Left renal cortex interstitium (tissue), 4 donors: ENCODE data around the gene OR5H1. TPM values are rescaled to one million over a fixed set of nuclear protein-coding genes. Genes with fewer than 3 reads are reported as not detected.
"Not testable (repeated sequence)": the region's sequence is repeated elsewhere in the genome, so short reads cannot be mapped to it uniquely, and the experiment has no call there.

Experiments used
- DNase-seq, 4 donors: peaks; one replicate each; pipeline ENCODE4 v3.0.0-alpha.2; 2013; ENCODE audit warnings: low read depth in 4 of 4, low spot score in 2 of 4, missing footprints in 1 of 4
- polyA plus RNA-seq, 4 donors: library from polyadenylated mRNA; unstranded; fragments of 120-200 nt; gene quantifications; one replicate each; pipeline ENCODE4 v1.2.1, GENCODE V29; 2013; ENCODE audit not compliant: insufficient read length in 4 of 4

OR5H1 gene
- polyA plus RNA-seq: under 1 TPM in 2 of 4 donors, not detected in 2; 0.03 to 0.05 TPM

GRCh38 chr3:98130421-98130820 is at the start of gene OR5H1:
TSS of gene OR5H1 (plus strand) at chr3:98130721. CDS start at chr3:98132698, 1,977 bp downstream.
- no peak for DNase-seq

DNA sequence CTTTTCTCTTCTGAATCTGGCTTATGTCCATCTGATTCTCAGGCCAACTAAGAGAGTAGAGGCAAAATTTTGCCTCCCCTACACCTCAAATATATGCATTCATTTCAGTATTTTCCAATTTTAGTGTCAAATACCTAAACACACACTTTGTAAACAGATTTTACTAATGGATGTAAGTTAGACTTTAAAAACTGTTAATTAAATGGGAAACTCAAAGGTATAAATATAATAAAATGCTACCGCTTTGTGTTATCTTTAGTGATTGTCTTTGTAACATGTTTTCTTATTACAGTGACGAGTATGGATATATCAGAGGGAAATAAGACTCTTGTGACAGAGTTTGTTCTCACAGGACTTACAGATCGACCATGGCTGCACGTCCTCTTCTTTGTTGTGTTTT is 43.6 kb upstream of the OR5H1 start, which contains the start of gene OR5AC2:
Gene OR5AC2 (plus strand): TSS at position 301 of the 400 bp plus-strand sequence. CDS start 0 bp downstream, at position 301.
- no peak for DNase-seq

DNA sequence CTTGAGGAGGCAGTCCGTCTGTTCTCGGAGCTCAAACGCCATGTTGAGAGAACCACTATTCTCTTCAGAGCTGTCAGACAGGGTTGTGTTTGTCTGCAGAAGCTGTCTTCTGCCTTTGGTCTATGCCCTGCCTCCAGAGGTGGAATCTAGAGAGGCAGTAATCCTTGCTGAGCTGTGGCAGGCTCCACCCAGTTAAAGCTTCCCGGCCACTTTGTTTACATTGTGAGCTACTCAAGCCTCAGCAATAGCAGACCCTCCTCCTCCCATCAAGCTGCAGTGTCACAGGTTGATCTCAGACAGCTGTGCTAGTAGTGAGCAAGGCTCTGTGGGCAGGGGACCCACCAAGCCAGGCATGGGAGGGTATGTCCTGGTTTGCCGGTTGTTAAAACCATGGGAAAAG is 34.6 kb upstream of the OR5H1 start:
- no peak for DNase-seq

DNA sequence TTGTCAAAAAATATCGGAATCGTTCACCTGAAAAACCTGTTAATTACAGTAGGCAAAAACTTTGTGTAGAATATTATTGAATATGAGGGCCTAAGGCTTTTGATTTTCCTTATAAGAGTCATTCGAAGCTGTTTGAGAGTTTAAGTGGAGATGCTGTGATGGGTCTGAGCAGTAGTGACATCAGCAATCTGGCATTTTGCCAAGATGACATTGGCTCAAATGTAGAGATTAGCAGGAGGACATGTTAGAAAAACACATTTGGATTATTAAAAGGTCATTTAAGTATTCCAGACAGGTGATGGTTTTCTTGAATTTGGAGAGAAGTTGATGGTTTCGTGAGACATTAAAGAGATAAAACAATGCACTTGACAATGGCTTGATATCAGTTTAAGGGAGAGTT is 30.7 kb upstream of the OR5H1 start:
- no peak for DNase-seq

DNA sequence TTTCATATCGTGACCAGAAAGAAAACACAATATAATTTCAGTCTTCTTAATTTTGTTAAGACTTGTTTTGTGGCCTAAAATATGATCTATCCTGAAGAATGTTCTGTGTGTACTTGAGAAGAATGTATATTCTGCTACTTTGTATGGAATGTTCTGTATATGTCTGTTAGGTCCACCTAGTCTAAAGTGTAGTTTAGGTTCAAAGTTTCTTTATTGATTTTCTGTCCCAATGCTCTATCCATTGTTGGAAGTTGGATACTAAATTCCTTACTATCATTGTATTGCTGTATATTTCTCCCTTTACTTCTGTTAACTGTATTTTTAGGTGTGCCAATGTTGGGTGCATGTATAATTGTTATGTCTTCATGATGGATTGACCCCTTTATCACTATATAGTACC is 22.4 kb upstream of the OR5H1 start:
- DNase-seq: no peak

DNA sequence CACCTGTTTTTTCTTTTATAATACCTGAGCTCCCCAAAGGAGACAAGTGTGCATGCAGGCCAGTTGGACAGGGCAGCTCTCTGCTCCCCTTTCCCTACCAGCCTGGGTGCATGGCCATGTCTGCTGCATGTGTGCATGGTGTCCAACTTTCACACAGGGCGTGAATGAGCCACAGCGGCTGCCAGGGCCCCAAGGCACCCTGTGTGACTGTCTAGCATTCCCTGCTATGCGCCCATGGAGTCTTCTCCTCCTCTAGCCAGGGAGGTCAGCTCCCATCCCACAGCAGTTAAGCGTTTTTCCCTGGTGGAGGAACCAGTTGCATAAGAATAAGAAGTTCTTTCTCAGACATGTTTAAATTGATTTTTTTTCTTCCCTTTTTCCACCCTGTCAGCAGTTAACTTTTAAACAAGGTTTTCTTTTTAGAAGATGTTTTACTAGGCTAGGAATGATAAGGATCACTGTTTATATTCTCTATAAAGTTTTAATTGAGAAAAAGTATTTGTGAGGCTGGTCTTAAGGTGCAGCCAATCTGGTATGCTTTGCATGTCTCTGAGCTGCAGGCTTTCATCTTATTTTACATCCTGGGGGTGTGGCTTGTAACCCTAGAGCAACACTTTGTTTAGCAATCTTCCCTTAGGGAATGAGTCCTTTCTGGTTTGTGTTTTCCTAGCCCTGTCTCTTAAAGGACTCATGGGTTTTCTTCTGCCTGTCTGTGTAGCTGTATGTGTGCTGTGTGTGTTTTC is 20.5 kb upstream of the OR5H1 start:
- no peak for DNase-seq

DNA sequence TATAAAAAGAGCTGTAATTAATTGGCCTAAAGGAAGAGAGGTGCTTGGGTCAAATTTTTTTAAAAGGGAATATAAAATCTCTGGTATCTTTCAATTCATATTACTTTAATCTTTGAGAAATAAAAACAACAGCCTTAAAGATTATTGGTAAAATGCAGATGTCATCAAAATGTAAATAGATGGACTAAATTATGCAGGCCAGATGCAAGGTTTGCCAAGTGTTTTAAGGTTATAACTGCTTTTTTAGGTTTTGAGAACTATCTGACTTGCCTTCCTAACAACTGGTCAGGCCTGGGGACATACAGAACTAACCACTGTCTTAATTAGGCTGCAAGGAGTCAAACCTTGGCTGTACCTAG is 20.0 kb upstream of the OR5H1 start:
- no peak for DNase-seq

DNA sequence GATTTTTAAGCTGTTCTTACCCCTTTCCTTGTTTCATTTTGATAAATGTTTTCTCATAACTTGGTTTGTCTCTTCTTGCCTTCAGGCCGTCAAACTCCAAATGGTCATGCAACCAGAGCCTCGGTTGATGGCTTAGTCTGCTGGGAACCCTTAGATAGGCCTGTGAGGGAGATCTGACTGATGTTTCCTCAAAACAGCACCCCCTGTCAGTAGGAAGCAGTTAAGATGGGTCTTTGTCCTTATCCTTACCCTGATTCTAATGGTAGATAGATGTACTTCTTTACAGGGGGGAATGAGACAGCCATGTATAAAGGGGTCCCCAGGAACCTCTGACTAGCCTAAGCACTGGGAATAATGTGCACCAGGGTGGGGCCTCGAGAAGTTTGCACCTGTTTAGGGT is 16.3 kb upstream of the OR5H1 start:
- DNase-seq: no peak

DNA sequence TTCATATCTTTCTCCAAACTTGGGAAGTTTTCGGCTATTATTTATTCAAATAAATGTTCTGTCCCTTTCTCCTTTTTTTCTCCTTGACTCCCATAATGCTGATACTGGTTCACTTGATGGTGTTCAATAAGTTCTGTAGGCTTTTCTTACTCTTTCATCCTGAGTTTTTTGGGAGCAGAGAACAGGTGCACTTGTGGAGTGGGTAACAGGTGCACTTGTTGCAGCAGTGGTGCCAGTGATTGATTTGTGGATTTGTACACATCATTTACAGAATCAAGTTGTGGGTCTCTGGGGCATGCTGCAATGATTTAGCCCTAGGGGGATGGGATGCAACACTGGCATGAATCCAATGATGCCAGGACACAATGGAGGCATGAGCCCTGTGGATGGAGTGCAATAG is 14.8 kb upstream of the OR5H1 start:
- DNase-seq: no peak

DNA sequence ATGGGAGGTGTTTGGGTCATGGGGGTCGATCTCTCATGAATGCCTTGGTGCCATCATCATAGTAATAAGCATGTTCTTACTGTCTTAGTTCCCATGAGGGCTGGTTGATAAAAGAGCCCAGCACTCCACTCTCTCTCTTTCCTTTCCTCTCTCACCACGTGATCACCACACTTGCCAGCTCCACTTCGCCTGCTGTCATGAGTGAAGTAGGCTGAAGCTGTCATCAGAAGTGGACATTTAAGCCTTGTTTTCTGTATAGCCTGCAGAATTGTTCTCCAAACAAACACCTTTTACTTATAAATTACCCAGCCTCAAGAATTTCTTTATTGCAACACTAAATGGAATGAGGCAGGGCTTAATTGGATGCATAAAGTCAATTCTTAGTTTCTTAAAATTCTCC is 6.1 kb downstream of the OR5H1 start:
- DNase-seq: no peak

GRCh38 chr3:98137826-98138557 is 7.5 kb downstream of the OR5H1 start:
- not testable (repeated sequence) for DNase-seq

- DNase-seq: no peak
Measured at GRCh38 chr3:98140531-98140930, 10.0 kb downstream of the OR5H1 start.

- DNase-seq: no peak
Measured at GRCh38 chr3:98147179-98147578, 16.7 kb downstream of the OR5H1 start, which contains the start of gene OR5H14. TSS of gene OR5H14 (plus strand) at chr3:98147479. CDS start at chr3:98149386, 1,907 bp downstream.

GRCh38 chr3:98148751-98149150 is 18.2 kb downstream of the OR5H1 start:
- no peak for DNase-seq

DNA sequence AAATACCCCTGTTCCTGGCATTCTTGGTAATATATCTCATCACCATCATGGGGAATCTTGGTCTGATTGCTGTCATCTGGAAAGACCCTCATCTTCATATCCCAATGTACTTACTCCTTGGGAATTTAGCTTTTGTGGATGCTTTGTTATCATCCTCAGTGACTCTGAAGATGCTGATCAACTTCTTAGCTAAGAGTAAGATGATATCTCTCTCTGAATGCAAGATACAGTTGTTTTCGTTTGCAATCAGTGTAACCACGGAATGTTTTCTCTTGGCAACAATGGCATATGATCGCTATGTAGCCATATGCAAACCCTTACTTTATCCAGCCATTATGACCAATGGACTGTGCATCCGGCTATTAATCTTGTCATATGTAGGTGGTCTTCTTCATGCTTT is 18.9 kb downstream of the OR5H1 start:
- not testable (repeated sequence) for DNase-seq

DNA sequence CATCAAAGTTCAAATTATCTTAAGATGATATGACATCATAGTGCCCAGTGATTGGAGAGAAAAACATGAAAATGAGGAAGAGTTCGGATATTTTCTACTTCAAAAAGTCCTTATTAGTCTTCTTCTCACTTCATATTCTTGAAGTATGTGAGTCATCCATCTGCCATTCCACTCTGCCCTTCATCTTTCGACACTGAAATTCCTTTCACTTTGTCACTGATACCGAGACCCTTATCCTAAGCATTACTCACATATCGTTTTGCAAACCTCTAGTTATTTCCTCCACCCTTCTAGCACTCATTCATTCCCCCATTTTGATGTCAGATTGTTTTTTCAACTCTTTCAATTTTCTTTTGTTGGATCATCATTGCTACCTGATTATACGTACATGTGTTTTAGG is 20.7 kb downstream of the OR5H1 start:
- DNase-seq: no peak

GRCh38 chr3:98166396-98166795 is 35.9 kb downstream of the OR5H1 start, which contains the start of gene OR5H15:
TSS of gene OR5H15 (plus strand) at chr3:98166696. CDS start at chr3:98168700, 2,004 bp downstream.
- no peak for DNase-seq

GRCh38 chr3:98171071-98171470 is 40.5 kb downstream of the OR5H1 start:
- DNase-seq: no peak

GRCh38 chr3:98172621-98173020 is 42.1 kb downstream of the OR5H1 start:
- DNase-seq: no peak

DNA sequence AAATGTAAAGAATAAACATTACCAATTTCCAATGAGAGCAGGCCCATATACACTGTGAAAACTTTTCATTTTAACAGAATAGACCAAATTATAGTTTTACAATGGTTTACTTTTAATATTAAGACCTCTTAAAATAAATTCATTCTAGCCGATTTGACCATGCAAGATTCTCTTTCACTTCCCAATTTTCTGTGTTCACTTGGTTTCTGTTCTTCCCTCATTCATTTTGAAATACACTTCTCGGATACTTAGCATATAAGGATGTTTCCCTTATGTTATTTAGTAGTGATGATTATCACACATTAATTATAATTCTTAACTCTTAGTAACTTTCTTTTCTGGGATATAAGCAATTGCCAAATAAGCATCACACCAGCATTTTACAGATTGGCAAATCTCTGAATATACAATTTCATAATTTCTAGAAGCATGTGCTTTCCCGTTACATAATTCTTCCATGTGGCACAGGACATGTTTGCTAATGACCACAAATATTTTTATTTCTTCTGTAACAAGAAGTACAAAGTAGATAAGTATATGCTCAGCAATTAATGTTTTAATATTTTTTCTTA is 49.9 kb downstream of the OR5H1 start:
- no peak for DNase-seq

DNA sequence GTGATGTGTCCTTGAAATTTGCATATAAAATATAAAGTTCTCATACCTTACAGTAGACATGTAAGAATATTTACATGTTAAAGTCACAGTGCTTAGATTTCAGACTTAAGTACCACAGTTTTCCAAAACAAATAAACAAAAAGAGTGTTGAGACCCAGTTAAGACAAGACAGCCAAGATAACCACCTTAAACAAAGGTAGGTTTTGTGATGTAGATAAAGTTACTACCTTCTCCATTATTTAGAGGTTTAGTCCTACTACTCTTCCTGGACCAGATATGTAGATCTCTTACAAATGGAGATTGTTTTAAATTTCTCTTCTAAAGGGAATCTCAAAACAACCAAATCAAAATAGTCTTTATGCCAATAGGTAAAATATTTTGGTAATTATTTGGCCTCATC is 51.7 kb downstream of the OR5H1 start:
- no peak for DNase-seq
